RWPE1 (cell line): ENCODE results near the gene DQX1.
A peak's percentile ranks its signal among the peaks of the same experiment; 100 is the strongest.
"Not testable (repeated sequence)": the region's sequence is repeated elsewhere in the genome, so short reads cannot be mapped to it uniquely, and the experiment has no call there.

ENCODE experiments used
- CTCF ChIA-PET: fragments of 350-600 bp; sonication (Branson Sonifier 250); formaldehyde crosslinking; extraction: SDS; loops from one replicate; lab custom pipeline; 2021; lab: Yijun Ruan, JAX
- POLR2A ChIA-PET: fragments of 400-600 bp; formaldehyde crosslinking; extraction: SDS; loops from one replicate; lab custom pipeline; 2020; ENCODE audit warnings: antibody characterized with exemption; ENCODE audit not compliant: low non-redundant PET; lab: Yijun Ruan, JAX
- DNase-seq: peaks from one replicate; pipeline ENCODE4 v3.0.0; 2012; ENCODE audit warnings: low spot score
- H3K27ac ChIP-seq: fragments of 450-650 bp; 2 replicates; pipeline ENCODE4 v1.5.1; 2017
- CTCF ChIP-seq: fragments of 450-650 bp; conservative IDR thresholded peaks from 2 replicates; pipeline ENCODE4 v1.5.1; 2017; ENCODE audit warnings: low read depth, mild to moderate bottlenecking

The DQX1 gene

GRCh38 chr2:74569686-74570085, 43.7 kb upstream of the DQX1 start:
- no peak for DNase-seq
- ChIA-PET CTCF (no interaction called here), POLR2A (no interaction called here)
- TF ChIP-seq CTCF = no peak
- H3K27ac ChIP-seq = no peak overlapping the region

- H3K27ac ChIP-seq = no peak overlapping the region
- DNase-seq = peak; percentile 74
- CTCF ChIA-PET = interaction anchor here (0.6 to 1.2 kb wide), 2 partner anchors 20 to 23 kb away, joined by 4 to 5 read pairs; no protein-coding TSS in a partner anchor
- POLR2A ChIA-PET = no interaction called here
- no peak for TF ChIP-seq CTCF
Measured at GRCh38 chr2:74567881-74568280, 41.9 kb upstream of the DQX1 start.

GRCh38 chr2:74566754-74567085, 40.7 kb upstream of the DQX1 start:
- DNase-seq = no peak
- CTCF ChIA-PET = interaction anchor here (1.1 kb wide), 1 partner anchor 83 kb away, joined by 5 read pairs; the partner anchor contains the start of genes CCDC142 and TTC31
- peak overlapping the region; percentile 55; the same call in 1 of the 2 replicates for H3K27ac ChIP-seq
- POLR2A ChIA-PET = no interaction called here
- TF ChIP-seq CTCF = no peak

- TF ChIP-seq CTCF = no peak
- POLR2A ChIA-PET = no interaction called here
- no peak for DNase-seq
- H3K27ac ChIP-seq = peak overlapping the region; percentile 55; the same call in 1 of the 2 replicates
- CTCF ChIA-PET = interaction anchor here (0.7 to 1.1 kb wide), 3 partner anchors 34 to 310 kb away, joined by 3 to 5 read pairs (median 3); partner anchors contain the start of genes CCDC142 and TTC31
Measured at GRCh38 chr2:74566076-74566753, 40.2 kb upstream of the DQX1 start.

- peak; percentile 43 for DNase-seq
- ChIA-PET POLR2A (no interaction called here), CTCF (no interaction called here)
- H3K27ac ChIP-seq = no peak overlapping the region
- TF ChIP-seq CTCF = no peak
Measured at GRCh38 chr2:74564222-74564621, 38.2 kb upstream of the DQX1 start.

GRCh38 chr2:74562126-74562775, 36.2 kb upstream of the DQX1 start:
- CTCF ChIA-PET = interaction anchor here (0.7 kb wide), 1 partner anchor 25 kb away, joined by 3 read pairs; no protein-coding TSS in a partner anchor
- no peak for TF ChIP-seq CTCF

GRCh38 chr2:74561022-74561421, 35.0 kb upstream of the DQX1 start:
- POLR2A ChIA-PET, H3K27ac ChIP-seq, DNase-seq: not testable (repeated sequence)
- CTCF ChIA-PET = interaction anchor here (0.6 kb wide), 1 partner anchor 355 kb away, joined by 3 read pairs; no protein-coding TSS in a partner anchor

More at GRCh38 chr2:74562126-74562775, 36.2 kb upstream of the DQX1 start:
- no peak overlapping the region for H3K27ac ChIP-seq
- POLR2A ChIA-PET = no interaction called here
- no peak for DNase-seq
